Spleen (tissue), 11 donors: ENCODE results near the gene PDGFC. TPM values are rescaled to one million over a fixed set of nuclear protein-coding genes. Genes with fewer than 3 reads are reported as not detected.
"Not testable (repeated sequence)": the region's sequence is repeated elsewhere in the genome, so short reads cannot be mapped to it uniquely, and the experiment has no call there.

ENCODE experiments used
- DNase-seq: peaks from one replicate; pipeline ENCODE4 v3.0.0-alpha.2; 2020
- H3K27ac ChIP-seq, 8 donors: fragments of 200-600 bp; sonication (generic) in 7 of 8; 1 replicate in 4 of 8; 2 replicates in 4 of 8; pipeline versions ENCODE4 v1.5.0 to v1.8.0; 2016 to 2021; ENCODE audit warnings: inconsistent platforms in 4 of 8, mild to moderate bottlenecking in 4 of 8, moderate library complexity in 1 of 8
- H3K27me3 ChIP-seq, 7 donors: fragments of 200-600 bp; sonication (generic) in 6 of 7; replicated peaks in 1 of 7; 1 replicate in 4 of 7; 2 replicates in 3 of 7; pipeline versions ENCODE4 v1.5.0 to v1.8.0; 2016 to 2021; ENCODE audit warnings: inconsistent platforms in 3 of 7, mild to moderate bottlenecking in 1 of 7
- H3K36me3 ChIP-seq, 6 donors: fragments of 200-600 bp; sonication (generic) in 5 of 6; 1 replicate in 4 of 6; 2 replicates in 2 of 6; pipeline versions ENCODE4 v1.5.0 to v1.8.0; 2016 to 2021; ENCODE audit warnings: inconsistent platforms in 2 of 6
- H3K4me1 ChIP-seq, 6 donors: fragments of 200-600 bp; sonication (generic) in 5 of 6; 1 replicate in 3 of 6; 2 replicates in 3 of 6; pipeline versions ENCODE4 v1.5.0 to v1.8.0; 2016 to 2021; ENCODE audit warnings: inconsistent platforms in 3 of 6
- H3K4me3 ChIP-seq, 8 donors: fragments of 200-600 bp; sonication (generic) in 7 of 8; 1 replicate in 4 of 8; 2 replicates in 4 of 8; pipeline versions ENCODE4 v1.5.0 to v1.8.0; 2016 to 2021; ENCODE audit warnings: inconsistent platforms in 4 of 8, mild to moderate bottlenecking in 4 of 8, moderate library complexity in 2 of 8
- H3K9me3 ChIP-seq, 8 donors: fragments of 200-600 bp; sonication (generic) in 7 of 8; 1 replicate in 4 of 8; 2 replicates in 4 of 8; pipeline versions ENCODE4 v1.5.0 to v1.8.0; 2016 to 2021; ENCODE audit warnings: inconsistent platforms in 4 of 8
- CTCF ChIP-seq, 11 experiments: fragments of 200-600 bp in 7 of 11; fragments of 450-650 bp in 4 of 11; sonication (generic) in 4 of 11; IDR thresholded peaks in 8 of 11; conservative IDR thresholded peaks in 3 of 11; 1 replicate in 7 of 11; 2 replicates in 4 of 11; pipeline versions ENCODE4 v1.4.0 to v1.8.0; 2016 to 2021; ENCODE audit warnings: antibody characterized with exemption in 11 of 11, inconsistent platforms in 4 of 11, mild to moderate bottlenecking in 1 of 11
- POLR2A ChIP-seq, 3 donors: fragments of 450-650 bp; IDR thresholded peaks; one replicate each; pipeline ENCODE4 v1.5.1; 2017; ENCODE audit warnings: antibody characterized with exemption in 3 of 3, mild to moderate bottlenecking in 1 of 3
- POLR2AphosphoS5 ChIP-seq, 3 donors: sonication (generic); formaldehyde crosslinking; IDR thresholded peaks; one replicate each; pipeline ENCODE4 v1.5.1; 2017; ENCODE audit warnings: antibody characterized with exemption in 3 of 3
- WGBS, 5 donors: extraction: QIAGEN DNeasy Blood & Tissue Kit in 3 of 5; methylation state at CpG; one replicate each; pipeline versions ENCODE4 v1.1.5 to v1.1.7; 2013 to 2018; 5-methylcytosine and 5-hydroxymethylcytosine counted together
- intact Hi-C: fragments of 100-400 bp; cut with DNase I; formaldehyde crosslinking; loops from one replicate; pipeline ENCODE4 v1.15.0; 2023; ENCODE audit warnings: low total_unique reads
- polyA plus RNA-seq, 3 donors: library from polyadenylated mRNA; stranded (reverse); fragments of 200-250 nt; gene quantifications; one replicate each; pipeline ENCODE4 v1.2.1, GENCODE V29; 2013
- total RNA-seq, 7 donors: library from RNA; depleted of rRNA in 3 of 7; stranded (reverse); fragments of >200 nt in 3 of 7; fragmentation: NEBNext Ultra II Directional in 4 of 7; extraction: Animal tissue kit (Norgen Biotek cat#: 25700) in 4 of 7; gene quantifications; one replicate each; pipeline versions ENCODE4 v1.1.0 to v1.2.1, GENCODE V29; 2016 to 2021
- donor health status: healthy with polysubstance abuse.
- donor health status: DM: no; HTN: no; CAD: no; lungs with moderate emphysema.
- donor health status: DM: no; HTN: no; CAD: no.
- donor health status: Bipolar disorder and iron deficiency.
- donor health status: healthy.
- donor health status: DM: no; HTN: no; CAD: no.
- donor health status: DM: yes; HTN: yes; CAD: no.

Gene PDGFC
- total and polyA plus RNA-seq, 10 donors = 1.6 to 24.7 (median 14.8) TPM

DNA sequence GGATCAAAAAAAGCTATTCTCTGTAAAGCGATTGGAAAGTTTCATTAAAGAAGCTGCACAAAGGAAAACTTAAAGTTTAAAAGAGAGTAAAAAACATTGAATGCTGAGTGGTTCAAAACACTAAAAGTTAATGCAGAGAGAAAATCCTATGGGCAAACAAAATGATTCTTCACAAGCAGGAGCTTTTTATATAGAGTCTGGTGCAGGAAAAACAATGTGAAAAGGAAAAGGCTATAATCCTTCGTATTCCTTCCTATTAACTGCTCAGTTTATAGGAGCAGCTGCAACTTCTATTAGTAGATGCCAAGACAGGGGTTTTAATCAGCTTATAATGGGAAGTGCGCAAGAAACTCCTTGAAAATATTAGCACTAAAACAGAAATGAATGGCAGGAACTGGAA is 100.7 kb downstream of the PDGFC start:
- DNase-seq = no peak
- Histone ChIP-seq H3K36me3 (no peaks in the 10 kb centered on the region), H3K27ac (no peak overlapping the region), H3K4me3 (no peak overlapping the region), H3K4me1 (no peaks in the 10 kb centered on the region), H3K9me3 (peaks cover 0 to 3% (median 0%) of the 10 kb centered on the region in 8 donors), H3K27me3 (no peaks in the 10 kb centered on the region)
- intact Hi-C loops = no loop called here
- TF ChIP-seq POLR2AphosphoS5 (IDR thresholded peaks at IDR 0.05) (no peak), CTCF (IDR thresholded peaks at IDR 0.05 in 8 of 11, conservative IDR thresholded peaks at IDR 0.05 in 3 of 11) (no peak), POLR2A (IDR thresholded peaks at IDR 0.05) (no peak)
- 86 to 92% (median 87%) methylated on average over 3 of the region's 3 CpGs for WGBS, 5 donors

GRCh38 chr4:156870131-156870530 is 101.5 kb downstream of the PDGFC start:
- H3K4me3 ChIP-seq = no peak overlapping the region
- H3K27me3 ChIP-seq = no peaks in the 10 kb centered on the region
- no peak overlapping the region for H3K27ac ChIP-seq
- H3K4me1 ChIP-seq = no peaks in the 10 kb centered on the region
- intact Hi-C loops = no loop called here
- no peak for DNase-seq
- WGBS, 5 donors = 30 to 54% (median 43%) methylated on average over 1 of the region's 1 CpG
- H3K36me3 ChIP-seq = no peaks in the 10 kb centered on the region
- H3K9me3 ChIP-seq = peaks cover 0 to 3% (median 0%) of the 10 kb centered on the region in 8 donors
- no peak for TF ChIP-seq POLR2AphosphoS5 (IDR thresholded peaks at IDR 0.05)
- TF ChIP-seq CTCF (IDR thresholded peaks at IDR 0.05 in 8 of 11, conservative IDR thresholded peaks at IDR 0.05 in 3 of 11) = no peak
- TF ChIP-seq POLR2A (IDR thresholded peaks at IDR 0.05) = no peak

GRCh38 chr4:156866088-156866487 is 105.5 kb downstream of the PDGFC start:
- not testable (repeated sequence) for DNase-seq
- 79 to 92% (median 89%) methylated on average over 1 to 2 of the region's 2 CpGs for WGBS, 5 donors

DNA sequence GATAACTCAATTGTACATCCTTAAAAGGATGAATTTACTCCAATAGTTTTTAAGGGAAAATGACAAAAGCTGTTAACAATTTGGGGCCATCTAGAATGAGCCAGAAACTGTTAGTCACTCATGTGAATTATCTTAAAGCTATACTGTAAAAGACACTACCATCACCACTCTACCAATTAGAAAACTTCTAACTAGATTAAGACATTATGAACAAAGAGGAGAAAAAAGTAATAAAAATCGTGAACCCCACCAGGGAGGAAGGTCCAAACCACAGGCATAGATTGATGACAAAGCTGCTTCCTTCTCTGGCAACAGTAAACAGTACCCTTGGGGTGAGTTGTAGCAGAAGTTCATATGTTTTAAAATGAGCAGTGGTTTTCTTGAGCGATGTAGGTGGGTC is 106.1 kb downstream of the PDGFC start:
- H3K4me3 ChIP-seq = no peak overlapping the region
- no peak for DNase-seq
- no peaks in the 10 kb centered on the region for H3K36me3 ChIP-seq
- peaks cover 0 to 3% (median 0%) of the 10 kb centered on the region in 8 donors for H3K9me3 ChIP-seq
- 13 to 33% (median 21%) methylated on average over 2 of the region's 2 CpGs for WGBS, 5 donors
- intact Hi-C loops = no loop called here
- H3K27me3 ChIP-seq = no peaks in the 10 kb centered on the region
- no peaks in the 10 kb centered on the region for H3K4me1 ChIP-seq
- no peak overlapping the region for H3K27ac ChIP-seq
- TF ChIP-seq CTCF (IDR thresholded peaks at IDR 0.05 in 8 of 11, conservative IDR thresholded peaks at IDR 0.05 in 3 of 11) = no peak
- no peak for TF ChIP-seq POLR2A (IDR thresholded peaks at IDR 0.05)
- no peak for TF ChIP-seq POLR2AphosphoS5 (IDR thresholded peaks at IDR 0.05)

More at GRCh38 chr4:156866088-156866487, 105.5 kb downstream of the PDGFC start:
- intact Hi-C loops, H3K9me3 ChIP-seq, H3K4me1 ChIP-seq, H3K27ac ChIP-seq, H3K4me3 ChIP-seq, H3K27me3 ChIP-seq, H3K36me3 ChIP-seq: not testable (repeated sequence)

GRCh38 chr4:156858071-156858470 is 113.5 kb downstream of the PDGFC start:
- TF ChIP-seq CTCF (IDR thresholded peaks at IDR 0.05 in 8 of 11, conservative IDR thresholded peaks at IDR 0.05 in 3 of 11) (no peak), POLR2A (IDR thresholded peaks at IDR 0.05) (no peak), POLR2AphosphoS5 (IDR thresholded peaks at IDR 0.05) (no peak)
- Histone ChIP-seq H3K4me1 (no peaks in the 10 kb centered on the region), H3K36me3 (no peaks in the 10 kb centered on the region), H3K27ac (no peak overlapping the region), H3K9me3 (no peaks in the 10 kb centered on the region), H3K27me3 (no peaks in the 10 kb centered on the region), H3K4me3 (no peak overlapping the region)
- intact Hi-C loops = no loop called here
- WGBS, 5 donors = 91 to 96% (median 94%) methylated on average over 3 of the region's 3 CpGs
- no peak for DNase-seq
